GM12878 (cell line): ENCODE data around the gene PKN3. TPM values are rescaled to one million over a fixed set of nuclear protein-coding genes. Genes with fewer than 3 reads are reported as not detected.
A peak's percentile ranks its signal among the peaks of the same experiment; 100 is the strongest.

Experiments
- ATAC-seq: fragments of 200-7000 bp; cut with Tn5 transposase; 3 replicates; pipeline ENCODE4 v1.9.1; 2020; ENCODE audit warnings: mild to moderate bottlenecking, moderate library complexity
- BruUV-seq: library from RNA; stranded (reverse); fragments of 400-500 nt; replicated peaks from 2 replicates; lab custom pipeline; 2021; lab: Mats Ljungman, UMichigan
- CTCF ChIA-PET: fragments of 300-600 bp; sonication (Branson Sonifier 250); formaldehyde crosslinking; extraction: SDS; loops from one replicate; lab custom pipeline; 2021; ENCODE audit warnings: inconsistent platforms; lab: Yijun Ruan, JAX
- POLR2A ChIA-PET: fragments of 350-600 bp; formaldehyde crosslinking; extraction: SDS; loops from one replicate; lab custom pipeline; 2021; ENCODE audit warnings: inconsistent platforms; lab: Charles Lee
- RAD21 ChIA-PET: fragments of 300-600 bp; sonication (Branson Sonifier 250); formaldehyde crosslinking; loops from one replicate; lab custom pipeline; 2023; ENCODE audit warnings: antibody characterized with exemption; ENCODE audit not compliant: unreplicated experiment; lab: Charles Lee
- SMC1A ChIA-PET: fragments of 300-600 bp; sonication (Branson Sonifier 250); formaldehyde crosslinking; loops from one replicate; lab custom pipeline; 2023; ENCODE audit not compliant: unreplicated experiment, uncharacterized antibody; lab: Charles Lee
- DNase-seq: peaks from one replicate; pipeline ENCODE4 v3.0.0-alpha.2; 2011; ENCODE audit warnings: low read depth, low spot score
- FAIRE-seq: peaks from 3 replicates; lab custom pipeline; 2011; peaks lifted over from hg19 to GRCh38; lab: Jason Lieb, UNC
- H2AFZ ChIP-seq: 2 replicates; pipeline ENCODE4 v1.6.0; 2011; ENCODE audit warnings: low read depth, low read length, control low read depth; ENCODE audit not compliant: control insufficient read depth
- H3K27ac ChIP-seq: 2 replicates; pipeline ENCODE4 v1.5.1; 2011; ENCODE audit warnings: control low read depth; ENCODE audit not compliant: control insufficient read depth, insufficient read depth
- H3K27me3 ChIP-seq, 2 experiments: replicated peaks in 1 of 2; 2 replicates each; pipeline versions ENCODE4 v1.6.0 to v1.6.1; 2011; ENCODE audit warnings: low read length in 1 of 2; ENCODE audit not compliant: control insufficient read depth in 2 of 2, insufficient read depth in 2 of 2
- H3K36me3 ChIP-seq, 2 experiments: 2 replicates each; pipeline ENCODE4 v1.5.1; 2011; ENCODE audit warnings: low read length in 1 of 2; ENCODE audit not compliant: control insufficient read depth in 2 of 2, insufficient read depth in 2 of 2
- H3K4me1 ChIP-seq: 2 replicates; pipeline ENCODE4 v1.6.1; 2011; ENCODE audit warnings: mild to moderate bottlenecking, low read length, moderate library complexity, mixed read lengths; ENCODE audit not compliant: control insufficient read depth, insufficient read depth
- H3K4me2 ChIP-seq: 2 replicates; pipeline ENCODE4 v1.6.0; 2011; ENCODE audit warnings: control low read depth; ENCODE audit not compliant: control insufficient read depth, insufficient read depth
- H3K4me3 ChIP-seq: fragments of 200-600 bp; sonication (generic); 2 replicates; pipeline ENCODE4 v1.5.1; 2016
- H3K79me2 ChIP-seq: 2 replicates; pipeline ENCODE4 v1.6.0; 2011; ENCODE audit warnings: low read length; ENCODE audit not compliant: control insufficient read depth, insufficient read depth
- H3K9ac ChIP-seq: 2 replicates; pipeline ENCODE4 v1.8.0; 2011; ENCODE audit warnings: low read length, control low read depth, mixed read lengths; ENCODE audit not compliant: control insufficient read depth, insufficient read depth
- H3K9me3 ChIP-seq: replicated peaks from 3 replicates; pipeline ENCODE4 v1.5.1; 2011; ENCODE audit warnings: mild to moderate bottlenecking, low read length; ENCODE audit not compliant: control insufficient read depth, insufficient read depth
- H4K20me1 ChIP-seq: 2 replicates; pipeline ENCODE4 v1.6.0; 2011; ENCODE audit not compliant: control insufficient read depth, insufficient read depth
- BACH1 ChIP-seq: fragments of 450-650 bp; IDR thresholded peaks from 2 replicates; pipeline ENCODE4 v1.6.1; 2017; ENCODE audit warnings: mild to moderate bottlenecking, borderline replicate concordance
- BHLHE40 ChIP-seq, 2 experiments: fragments of 450-650 bp in 1 of 2; IDR thresholded peaks; 2 replicates each; pipeline ENCODE4 v1.6.1; 2011 to 2017; ENCODE audit warnings: low read depth in 2 of 2, borderline replicate concordance in 1 of 2, improper control_type of control experiment in 1 of 2, low read length in 1 of 2, mild to moderate bottlenecking in 1 of 2
- HDGF ChIP-seq: fragments of 450-650 bp; IDR thresholded peaks from 2 replicates; pipeline ENCODE4 v1.6.1; 2016; ENCODE audit warnings: antibody characterized with exemption
- IKZF2 ChIP-seq, 2 experiments: fragments of 450-650 bp; IDR thresholded peaks; 2 replicates each; pipeline ENCODE4 v1.6.1; 2017; ENCODE audit warnings: mild to moderate bottlenecking in 2 of 2, moderate library complexity in 2 of 2
- IRF4 ChIP-seq: IDR thresholded peaks from 2 replicates; pipeline ENCODE4 v1.6.1; 2011; ENCODE audit warnings: low read depth, low read length
- MLLT1 ChIP-seq: fragments of 450-650 bp; IDR thresholded peaks from 2 replicates; pipeline ENCODE4 v1.6.1; 2016; ENCODE audit warnings: mild to moderate bottlenecking
- MXI1 ChIP-seq: fragments of 150-350 bp; IDR thresholded peaks from 2 replicates; pipeline ENCODE4 v1.6.1; 2011; ENCODE audit warnings: low read depth, mild to moderate bottlenecking, inconsistent platforms, low read length, improper control_type of control experiment
- NBN ChIP-seq: fragments of 450-650 bp; IDR thresholded peaks from 2 replicates; pipeline ENCODE4 v1.6.1; 2016
- NFIC ChIP-seq: IDR thresholded peaks from 2 replicates; pipeline ENCODE4 v1.6.1; 2012; ENCODE audit warnings: low read depth, mild to moderate bottlenecking, inconsistent platforms, low read length, moderate library complexity
- NFYB ChIP-seq: IDR thresholded peaks from 2 replicates; pipeline ENCODE4 v1.6.1; 2011; ENCODE audit warnings: low read depth, mild to moderate bottlenecking, low read length, improper control_type of control experiment, moderate library complexity; ENCODE audit not compliant: insufficient read depth
- POLR2AphosphoS2 ChIP-seq: IDR thresholded peaks from 2 replicates; pipeline ENCODE4 v1.6.1; 2011; ENCODE audit warnings: low read depth, mild to moderate bottlenecking, low read length, improper control_type of control experiment, moderate library complexity
- POU2F2 ChIP-seq: IDR thresholded peaks from 3 replicates; pipeline ENCODE4 v1.6.1; 2011; ENCODE audit warnings: low read depth, mild to moderate bottlenecking, low read length, borderline replicate concordance
- RAD51 ChIP-seq: fragments of 450-650 bp; IDR thresholded peaks from 2 replicates; pipeline ENCODE4 v1.6.1; 2016; ENCODE audit warnings: moderate library complexity, mild to moderate bottlenecking, inconsistent platforms
- SMAD5 ChIP-seq: IDR thresholded peaks from 2 replicates; pipeline ENCODE4 v1.6.1; 2016; ENCODE audit warnings: antibody characterized with exemption, low read depth
- SMARCA5 ChIP-seq: fragments of 450-650 bp; IDR thresholded peaks from 2 replicates; pipeline ENCODE4 v1.6.1; 2017; ENCODE audit warnings: mild to moderate bottlenecking
- SMC3 ChIP-seq: IDR thresholded peaks from 2 replicates; pipeline ENCODE4 v1.6.1; 2011; ENCODE audit warnings: low read length, improper control_type of control experiment, borderline replicate concordance
- TAF1 ChIP-seq: IDR thresholded peaks from 2 replicates; pipeline ENCODE4 v1.6.1; 2011; ENCODE audit warnings: mild to moderate bottlenecking, low read depth, low read length, borderline replicate concordance
- TCF12 ChIP-seq: IDR thresholded peaks from 2 replicates; pipeline ENCODE4 v1.6.1; 2011; ENCODE audit warnings: low read depth, mild to moderate bottlenecking, low read length
- ZBED1 ChIP-seq: IDR thresholded peaks from 2 replicates; pipeline ENCODE4 v1.6.1; 2016; ENCODE audit warnings: borderline replicate concordance
- WGBS: methylation state at CpG from one replicate; pipeline ENCODE4 v1.1.6; 2016; ENCODE audit warnings: low lambda C conversion rate; ENCODE audit not compliant: insufficient replicate concordance, insufficient coverage; ENCODE audit errors: missing lambda C conversion rate; 5-methylcytosine and 5-hydroxymethylcytosine counted together
- in situ Hi-C: fragments of 300-500 bp; cut with MboI; formaldehyde crosslinking; loops from 9 replicates; pipeline ENCODE4 v1.14.3; 2018; ENCODE audit warnings: mixed read lengths
- intact Hi-C: fragments of 100-400 bp; cut with micrococcal nuclease; formaldehyde crosslinking; loops from one replicate; pipeline ENCODE4 v1.14.2; 2022; ENCODE audit not compliant: unreplicated experiment
- polyA plus RNA-seq, 11 experiments: library from polyadenylated mRNA; depleted of rRNA in 4 of 11; unstranded in 6 of 11; stranded (reverse) in 5 of 11; fragments of >200 nt; fragmentation: Nextera tagmentation in 4 of 11; fragmentation: Illumina TruSeq in 1 of 11; extraction: Ambion mirVana in 4 of 11; extraction: Trizol in 1 of 11; gene quantifications; 1 replicate in 1 of 11; 2 replicates in 10 of 11; pipeline versions ENCODE4 v1.2.1 to v1.2.3, GENCODE V29; 2011 to 2016; ENCODE audit warnings: inconsistent platforms in 2 of 11, missing spikeins in 2 of 11, low read depth in 1 of 11
- total RNA-seq, 4 experiments: library from RNA; depleted of rRNA in 3 of 4; stranded (reverse); fragments of >200 nt in 3 of 4; fragmentation: Illumina TruSeq in 1 of 4; extraction: Trizol in 1 of 4; gene quantifications; 2 replicates each; pipeline versions ENCODE4 v1.2.1 to v1.2.3, GENCODE V29; 2013 to 2021
- TF ChIP-seq, protein P1 (sequence below): IDR thresholded peaks from 2 replicates; pipeline ENCODE4 v1.6.1; 2011; ENCODE audit warnings: low read depth, low read length, improper control_type of control experiment, borderline replicate concordance
- TF ChIP-seq, protein P2 (sequence below): IDR thresholded peaks from 2 replicates; pipeline ENCODE4 v1.6.1; 2012; ENCODE audit warnings: low read depth, low read length, improper control_type of control experiment

PKN3 gene
- total and polyA plus RNA-seq, 10 of the 15 experiments (the other 5 are each of a cell fraction or from before 2014, with no cell fraction given) = 0.35 to 11.0 (median 3.3) TPM

DNA sequence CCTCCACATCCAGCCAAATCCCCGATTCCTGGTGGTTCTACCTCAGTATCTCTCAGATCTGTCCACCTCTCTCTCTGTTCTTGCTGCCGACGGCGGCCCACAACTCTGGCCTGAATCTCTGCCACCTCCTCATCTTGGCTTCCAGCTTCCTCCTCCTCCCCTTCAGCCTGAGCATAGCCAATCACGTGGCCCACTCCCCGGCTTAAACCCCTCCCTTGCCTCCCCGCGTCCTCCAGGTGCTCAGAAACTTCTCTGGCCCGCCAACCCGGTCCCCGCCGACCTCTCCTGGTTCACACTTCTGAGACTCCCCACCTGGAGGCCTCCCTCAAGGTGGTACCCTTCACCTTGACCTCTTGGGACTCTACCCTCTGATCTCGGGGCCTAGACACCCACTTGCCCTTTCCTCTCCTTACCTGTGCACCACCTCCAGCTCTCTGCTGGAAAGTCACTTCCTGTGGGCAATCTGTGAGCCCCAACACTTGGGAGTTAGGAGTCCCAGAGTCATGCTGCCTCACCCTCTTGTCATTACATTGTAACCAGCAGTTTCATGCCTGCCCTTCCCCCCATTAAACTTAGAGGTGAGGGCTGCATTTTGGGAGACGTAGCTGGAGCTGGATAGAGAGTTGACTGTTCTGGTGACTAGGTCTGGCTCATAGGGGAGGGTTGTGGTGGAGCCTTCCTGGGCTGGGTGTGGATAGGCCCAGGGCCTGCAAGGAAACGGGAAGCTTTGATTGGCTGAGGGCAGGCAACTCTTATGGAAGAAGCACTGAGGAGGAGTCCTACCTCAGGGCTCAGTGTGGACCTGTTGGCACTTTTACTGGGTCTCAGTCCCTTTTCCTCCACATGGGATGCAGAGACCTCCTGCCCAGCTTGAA is 17.7 kb upstream of the PKN3 start:
- intact Hi-C loops = loop anchor here (10.0 kb wide), 1 partner anchor 130 kb away; the partner anchor contains the start of gene SPTAN1
- peak; percentile 64 to 66; a peak in 3 of 4 replicates for TF ChIP-seq IKZF2 (IDR thresholded peaks at IDR 0.05)
- TF ChIP-seq POLR2AphosphoS2 = peak; percentile 88
- peak; percentile 57; the same call in 1 of the 2 replicates for TF ChIP-seq TCF12
- TF ChIP-seq NFYB = peak; percentile 52; the same call in 1 of the 2 replicates
- TF ChIP-seq SMC3 = no peak
- TF ChIP-seq SMARCA5 = peak; percentile 60; the same call in 1 of the 2 replicates
- TF ChIP-seq TAF1 = peak; percentile 82
- peak; percentile 89 for TF ChIP-seq NBN
- peak; percentile 82; the same call in 2 of the 3 replicates for TF ChIP-seq POU2F2
- peak in 1 of 2 experiments; percentile 52; a peak in 1 of 4 replicates for TF ChIP-seq BHLHE40 (IDR thresholded peaks at IDR 0.05; ENCODE audit: borderline replicate concordance in 1 of 2, low read depth in 2 of 2, low read length in 1 of 2)
- TF ChIP-seq MXI1 = 0 out of 2 replicates have a peak, but pooled peaks have one; percentile 45
- peak; percentile 94 for TF ChIP-seq MLLT1
- TF ChIP-seq RAD51 = peak; percentile 95
- peak; percentile 73 for TF ChIP-seq SMAD5
- TF ChIP-seq BACH1 = peak; percentile 38; the same call in 1 of the 2 replicates
- TF ChIP-seq, protein P1, sequence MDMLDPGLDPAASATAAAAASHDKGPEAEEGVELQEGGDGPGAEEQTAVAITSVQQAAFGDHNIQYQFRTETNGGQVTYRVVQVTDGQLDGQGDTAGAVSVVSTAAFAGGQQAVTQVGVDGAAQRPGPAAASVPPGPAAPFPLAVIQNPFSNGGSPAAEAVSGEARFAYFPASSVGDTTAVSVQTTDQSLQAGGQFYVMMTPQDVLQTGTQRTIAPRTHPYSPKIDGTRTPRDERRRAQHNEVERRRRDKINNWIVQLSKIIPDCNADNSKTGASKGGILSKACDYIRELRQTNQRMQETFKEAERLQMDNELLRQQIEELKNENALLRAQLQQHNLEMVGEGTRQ = peak; percentile 77
- no peak for TF ChIP-seq NFIC
- no peak for TF ChIP-seq IRF4
- peak; percentile 43; the same call in 1 of the 2 replicates for TF ChIP-seq ZBED1
- TF ChIP-seq, protein P2, sequence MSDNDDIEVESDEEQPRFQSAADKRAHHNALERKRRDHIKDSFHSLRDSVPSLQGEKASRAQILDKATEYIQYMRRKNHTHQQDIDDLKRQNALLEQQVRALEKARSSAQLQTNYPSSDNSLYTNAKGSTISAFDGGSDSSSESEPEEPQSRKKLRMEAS = peak; percentile 80
- no peak; the same call in none of the 2 replicates for TF ChIP-seq HDGF

More for the DNA sequence above, 17.7 kb upstream of the PKN3 start:
- no peaks in the 10 kb centered on the region for H3K9me3 ChIP-seq
- no TSS peak for BruUV-seq
- H3K4me3 ChIP-seq = peak overlapping the region; percentile 95
- peak; percentile 70 for DNase-seq
- POLR2A ChIA-PET = interaction anchor here (0.5 to 2.1 kb wide), 28 partner anchors 8 to 687 kb away, joined by 3 to 33 read pairs (median 4); partner anchors contain the start of genes GLE1, SPOUT1 and ZDHHC12
- H4K20me1 ChIP-seq = no peaks in the 10 kb centered on the region
- H2AFZ ChIP-seq = no peak overlapping the region; the same call in 1 of the 2 replicates
- H3K36me3 ChIP-seq = 0 out of 4 replicates have a peak, but pooled peaks cover 0 to 4% of the 10 kb centered on the region in 2 experiments
- no peaks in the 10 kb centered on the region for H3K27me3 ChIP-seq
- CTCF ChIA-PET = interaction anchor here (1.0 to 1.3 kb wide), 4 partner anchors 12 to 25 kb away, joined by 3 to 4 read pairs (median 4); partner anchors contain the start of gene PKN3
- ATAC-seq = peak; percentile 75
- SMC1A ChIA-PET = interaction anchor here (0.9 to 2.9 kb wide), 10 partner anchors 9 to 389 kb away, joined by 3 to 12 read pairs (median 4); partner anchors contain the start of gene SPOUT1
- H3K4me1 ChIP-seq = peaks cover 13% of the 10 kb centered on the region; the same call in 1 of the 2 replicates
- RAD21 ChIA-PET = interaction anchor here (0.7 to 1.7 kb wide), 8 partner anchors 9 to 612 kb away, joined by 3 to 6 read pairs (median 4); partner anchors contain the start of genes SPTAN1 and ZDHHC12
- peak; percentile 69 for FAIRE-seq
- H3K27ac ChIP-seq = peak overlapping the region; percentile 96
- H3K4me2 ChIP-seq = peak overlapping the region; percentile 80
- peak overlapping the region; percentile 96 for H3K9ac ChIP-seq
- in situ Hi-C loops = no loop called here
- WGBS = 0% methylated on average over 13 of the region's 15 CpGs
- H3K79me2 ChIP-seq = peaks cover 78% of the 10 kb centered on the region
